ENCODE data around the gene ATG4C. TPM values are rescaled to one million over a fixed set of nuclear protein-coding genes. Genes with fewer than 3 reads are reported as not detected.

ATG4C gene
- total RNA-seq, 2 experiments from 2014 or later, result 4.2 to 4.6 TPM

GRCh38 chr1:62772607-62773295 is 11.2 kb upstream of the ATG4C start:
- H3K27ac Mint-ChIP-seq, result no peak overlapping the region

GRCh38 chr1:62774006-62774405 is 9.9 kb upstream of the ATG4C start:
- no peak for DNase-seq
- Mint-ChIP-seq H3K27ac (no peak overlapping the region), H3K36me3 (ENCODE audit: low read depth) (no peaks in the 10 kb centered on the region), H3K27me3 (no peaks in the 10 kb centered on the region), H3K4me1 (ENCODE audit: low read depth) (no peaks in the 10 kb centered on the region), H3K4me3 (no peak overlapping the region), H3K9me3 (peaks cover 9% of the 10 kb centered on the region)
- ATAC-seq (ENCODE audit: poor library complexity), result no peak
- no peaks in the 10 kb centered on the region for H3K27me3 ChIP-seq (ENCODE audit: control insufficient read depth in 1 of 2, insufficient read depth in 2 of 2, low read length in 2 of 2)
- H3K4me1 ChIP-seq (ENCODE audit: insufficient read depth, low read length), result no peaks in the 10 kb centered on the region
- CTCF ChIA-PET, result no interaction called here
- H3K9me3 ChIP-seq (ENCODE audit: control insufficient read depth in 1 of 2, insufficient read depth in 1 of 2, low read length in 2 of 2), result peaks cover 9 to 10% of the 10 kb centered on the region in 2 experiments
- H3K4me3 ChIP-seq (ENCODE audit: low read length), result no peak overlapping the region
- H3K27ac ChIP-seq (ENCODE audit: low read depth in 1 of 2, low read length in 2 of 2), result no peak overlapping the region
- no peaks in the 10 kb centered on the region for H3K36me3 ChIP-seq (ENCODE audit: insufficient read depth, low read length)
- POLR2A ChIA-PET, result no interaction called here
- intact Hi-C loops (cut with DNase I, micrococcal nuclease), result no loop called here
- TF ChIP-seq CTCF (IDR thresholded peaks at IDR 0.05), result no peak

More at GRCh38 chr1:62772607-62773295, 11.2 kb upstream of the ATG4C start:
- Histone ChIP-seq H3K4me3 (ENCODE audit: low read length) (no peak overlapping the region), H3K4me1 (ENCODE audit: insufficient read depth, low read length) (no peaks in the 10 kb centered on the region), H3K27me3 (ENCODE audit: control insufficient read depth in 1 of 2, insufficient read depth in 2 of 2, low read length in 2 of 2) (no peaks in the 10 kb centered on the region), H3K27ac (ENCODE audit: low read depth in 1 of 2, low read length in 2 of 2) (no peak overlapping the region), H3K9me3 (ENCODE audit: control insufficient read depth in 1 of 2, insufficient read depth in 1 of 2, low read length in 2 of 2) (peaks cover 9 to 10% of the 10 kb centered on the region in 2 experiments), H3K36me3 (ENCODE audit: insufficient read depth, low read length) (no peaks in the 10 kb centered on the region)
- DNase-seq (no peak), ATAC-seq (ENCODE audit: poor library complexity) (no peak)
- no peaks in the 10 kb centered on the region for H3K27me3 Mint-ChIP-seq
- POLR2A ChIA-PET, result no interaction called here
- CTCF ChIA-PET, result interaction anchor here (1.8 kb wide), 1 partner anchor 26 kb away, joined by 4 read pairs; no protein-coding TSS in a partner anchor
- no peak overlapping the region for H3K4me3 Mint-ChIP-seq
- no peaks in the 10 kb centered on the region for H3K36me3 Mint-ChIP-seq (ENCODE audit: low read depth)
- intact Hi-C loops (cut with DNase I, micrococcal nuclease), result no loop called here
- H3K9me3 Mint-ChIP-seq, result peaks cover 9% of the 10 kb centered on the region
- no peak for TF ChIP-seq CTCF (IDR thresholded peaks at IDR 0.05)
- H3K4me1 Mint-ChIP-seq (ENCODE audit: low read depth), result no peaks in the 10 kb centered on the region

- intact Hi-C loops (cut with DNase I, micrococcal nuclease), result no loop called here
Measured at GRCh38 chr1:62774971-62775595, 8.8 kb upstream of the ATG4C start.

More at GRCh38 chr1:62774971-62775595, 8.8 kb upstream of the ATG4C start:
- Mint-ChIP-seq H3K4me3 (no peak overlapping the region), H3K4me1 (ENCODE audit: low read depth) (no peaks in the 10 kb centered on the region), H3K36me3 (ENCODE audit: low read depth) (no peaks in the 10 kb centered on the region), H3K27me3 (peaks cover 4% of the 10 kb centered on the region), H3K27ac (no peak overlapping the region), H3K9me3 (peaks cover 9% of the 10 kb centered on the region)
- H3K27me3 ChIP-seq (ENCODE audit: control insufficient read depth in 1 of 2, insufficient read depth in 2 of 2, low read length in 2 of 2), result no peaks in the 10 kb centered on the region
- no peaks in the 10 kb centered on the region for H3K36me3 ChIP-seq (ENCODE audit: insufficient read depth, low read length)
- no peak overlapping the region for H3K4me3 ChIP-seq (ENCODE audit: low read length)
- H3K9me3 ChIP-seq (ENCODE audit: control insufficient read depth in 1 of 2, insufficient read depth in 1 of 2, low read length in 2 of 2), result peaks cover 9 to 10% of the 10 kb centered on the region in 2 experiments
- H3K4me1 ChIP-seq (ENCODE audit: insufficient read depth, low read length), result no peaks in the 10 kb centered on the region
- ATAC-seq (ENCODE audit: poor library complexity), result no peak
- ChIA-PET CTCF (no interaction called here), POLR2A (no interaction called here)
- DNase-seq, result peak in 1 of 14 experiments; percentile 16
- no peak for TF ChIP-seq CTCF (IDR thresholded peaks at IDR 0.05)
- no peak overlapping the region for H3K27ac ChIP-seq (ENCODE audit: low read depth in 1 of 2, low read length in 2 of 2)

All from CD4-positive, alpha-beta T cell (primary cell).